Panc1 (cell line): ENCODE results near the gene SRP19.

ENCODE experiments used
- CTCF ChIP-seq: fragments of 450-650 bp; IDR thresholded peaks from 2 replicates; pipeline ENCODE4 v1.5.1; 2017; ENCODE audit warnings: mild to moderate bottlenecking
- POLR2AphosphoS5 ChIP-seq: IDR thresholded peaks from 2 replicates; pipeline ENCODE4 v1.6.1; 2012; ENCODE audit warnings: mild to moderate bottlenecking, low read depth, low read length, moderate library complexity
- REST ChIP-seq, 2 experiments: IDR thresholded peaks; 2 replicates each; pipeline ENCODE4 v1.6.1; 2011 to 2012; ENCODE audit warnings: low read depth in 2 of 2, control low read depth in 1 of 2, low read length in 1 of 2, mild to moderate bottlenecking in 1 of 2, moderate library complexity in 1 of 2; ENCODE audit not compliant: insufficient read depth in 1 of 2
- SIN3A ChIP-seq: IDR thresholded peaks from 2 replicates; pipeline ENCODE4 v1.6.1; 2012; ENCODE audit warnings: low read depth, mild to moderate bottlenecking, low read length, moderate library complexity, borderline replicate concordance; ENCODE audit not compliant: insufficient read depth
- TCF7L2 ChIP-seq: IDR thresholded peaks from 2 replicates; pipeline ENCODE4 v1.6.1; 2011; ENCODE audit warnings: mild to moderate bottlenecking, low read depth, low read length, inconsistent platforms

- TF ChIP-seq POLR2AphosphoS5 (no peak), REST (IDR thresholded peaks at IDR 0.05; ENCODE audit: insufficient read depth in 1 of 2, low read depth in 2 of 2, low read length in 1 of 2) (no peak), CTCF (no peak), SIN3A (no peak), TCF7L2 (no peak)
Observed at GRCh38 chr5:112812549-112812948, 48.5 kb upstream of the SRP19 start.
